Measurements from ENCODE around the gene GPR108.

GRCh38 chr19:6710273-6711077 lies 26.9 kb downstream of the GPR108 start:
- no peak for TF ChIP-seq CTCF (IDR thresholded peaks at IDR 0.05)
- TF ChIP-seq JUND (IDR thresholded peaks at IDR 0.05) = no peak
- TF ChIP-seq USF1 (IDR thresholded peaks at IDR 0.05; ENCODE audit: borderline replicate concordance, low read depth) = no peak
- TF ChIP-seq EP300 (IDR thresholded peaks at IDR 0.05; ENCODE audit: borderline replicate concordance in 1 of 2, low read depth in 1 of 2, low read length in 1 of 2) = no peak
- TF ChIP-seq FOXJ3 (CRISPR knock-in tag; IDR thresholded peaks at IDR 0.05) = no peak
- no peak for TF ChIP-seq SIN3A (IDR thresholded peaks at IDR 0.05; ENCODE audit: borderline replicate concordance, low read depth, low read length)

All from SK-N-SH (cell line).